NCI-H460 (cell line): ENCODE results near the gene COL4A1. TPM values are rescaled to one million over a fixed set of nuclear protein-coding genes. Genes with fewer than 3 reads are reported as not detected.
"Not testable (repeated sequence)": the region's sequence is repeated elsewhere in the genome, so short reads cannot be mapped to it uniquely, and the experiment has no call there.

Experiments used
- DNase-seq: peaks from one replicate; pipeline ENCODE4 v3.0.0-alpha.2; 2016; ENCODE audit warnings: low read depth; ENCODE audit errors: extremely low read depth
- total RNA-seq: library from RNA; depleted of rRNA; stranded (reverse); fragments of >200 nt; shearing (Covaris generic); gene quantifications from 2 replicates; pipeline ENCODE4 v1.2.3, GENCODE V29; 2014

Gene COL4A1
- total RNA-seq, 1 experiment from 2014 or later, result 7.3 TPM

DNA sequence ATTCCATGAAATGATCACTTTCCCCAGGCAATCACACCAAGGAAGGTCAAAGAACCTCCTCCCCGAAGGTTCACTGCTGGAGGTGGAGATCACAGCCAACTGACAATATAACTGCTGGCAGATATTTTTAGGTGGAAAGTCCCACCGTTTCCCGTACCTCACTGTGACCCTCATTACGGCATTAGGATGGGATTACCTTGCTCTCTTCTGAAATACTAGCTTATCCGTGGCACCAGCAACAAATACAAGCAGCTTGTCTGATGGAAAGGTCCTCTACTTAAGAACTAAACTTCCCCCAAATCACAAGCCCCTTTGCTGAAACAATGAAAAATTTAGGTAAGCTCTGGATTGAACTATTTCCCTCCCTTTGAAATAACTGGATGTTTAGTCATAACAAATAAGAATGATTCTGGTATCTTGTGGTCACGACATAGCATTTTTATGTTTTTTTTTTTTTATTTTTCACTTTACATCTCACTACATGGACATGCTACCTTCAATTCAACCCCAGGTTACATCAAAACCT, 178.9 kb downstream of the COL4A1 start:
- no peak for DNase-seq

GRCh38 chr13:110126391-110126961, 180.5 kb downstream of the COL4A1 start:
- DNase-seq, result peak; percentile 37

DNA sequence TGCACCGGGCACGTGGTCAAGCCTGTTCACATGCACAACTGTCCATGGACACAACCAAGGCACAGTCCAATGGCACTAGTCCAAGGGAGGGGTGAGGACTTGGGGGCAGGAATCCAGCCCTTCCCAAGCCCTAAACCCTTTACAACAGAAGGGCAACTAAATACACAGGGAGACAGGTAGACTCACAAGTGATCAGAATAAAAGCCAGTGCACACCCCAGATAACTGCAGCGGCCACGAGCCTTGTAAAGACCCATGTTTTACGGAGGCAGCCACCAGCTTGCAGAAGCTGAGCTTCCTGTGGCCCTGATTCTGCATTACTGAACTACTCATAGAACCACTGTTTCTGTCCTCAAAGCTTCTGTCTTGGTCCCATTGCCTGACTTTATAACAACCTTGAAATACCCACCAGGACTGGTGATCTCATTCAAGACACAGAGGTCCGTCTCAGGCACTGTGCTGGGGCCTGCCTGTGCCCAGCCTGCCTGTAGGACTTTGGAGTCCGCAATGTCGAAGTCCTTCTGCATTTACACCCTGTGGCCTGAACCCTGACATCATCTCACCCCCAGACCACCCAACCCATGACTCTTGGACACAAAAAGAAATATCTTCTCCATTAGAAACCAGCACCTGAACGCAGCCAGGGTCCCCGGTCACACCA, 181.2 kb downstream of the COL4A1 start:
- DNase-seq, result no peak

DNA sequence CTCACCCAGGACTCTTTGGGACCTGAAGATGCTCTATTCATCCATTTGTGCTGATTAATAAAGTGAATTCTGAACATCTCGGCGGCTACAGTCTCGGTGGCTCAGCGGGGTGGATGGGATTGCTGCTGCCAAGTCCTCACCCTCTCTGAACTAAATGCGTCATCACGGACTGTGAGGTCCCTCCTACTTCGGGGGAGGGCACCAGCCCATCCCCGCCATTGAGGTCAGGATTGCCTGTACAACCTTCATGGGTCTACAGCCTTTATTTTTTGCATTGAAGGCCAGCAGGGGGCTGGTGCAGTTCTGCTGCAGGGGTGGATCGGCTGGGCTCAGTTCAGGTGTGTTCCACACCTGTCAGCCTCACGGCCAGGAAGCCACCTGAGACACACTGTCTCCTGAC, 181.8 kb downstream of the COL4A1 start:
- DNase-seq, result no peak

DNA sequence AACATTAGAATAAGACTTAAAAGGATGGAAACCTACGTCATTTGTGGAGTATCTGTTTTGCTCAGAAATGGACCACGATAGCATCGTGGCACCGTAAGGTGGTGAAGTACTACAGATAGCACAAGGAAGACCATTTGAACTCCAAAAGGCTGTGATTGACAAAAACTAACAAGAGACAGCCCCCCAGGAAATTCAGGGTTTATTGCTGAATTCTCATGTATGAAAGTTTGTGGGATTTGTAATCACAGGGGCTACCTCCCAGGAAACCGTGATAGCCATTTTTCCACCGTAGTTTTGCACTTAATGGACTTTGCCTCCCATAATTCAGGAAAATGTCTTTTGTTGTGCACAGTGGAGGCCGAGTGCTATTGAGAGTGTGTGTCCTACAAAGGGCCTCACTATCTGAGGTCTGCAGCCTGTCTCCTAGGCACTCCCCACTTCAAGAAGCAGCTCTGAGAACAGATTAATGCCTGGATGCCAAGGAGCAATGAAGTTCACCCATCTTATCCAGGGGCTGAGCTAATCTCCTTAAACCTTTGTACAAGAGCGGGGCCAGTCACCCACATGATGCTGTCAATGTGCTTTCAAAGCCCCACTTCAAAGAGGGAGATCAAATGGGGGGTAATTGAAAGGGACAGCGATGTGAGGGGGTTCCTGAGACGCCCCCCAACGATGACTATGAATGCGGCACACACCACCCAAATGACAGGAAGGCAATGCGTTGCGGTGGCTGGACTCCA, 182.6 kb downstream of the COL4A1 start:
- no peak for DNase-seq

DNA sequence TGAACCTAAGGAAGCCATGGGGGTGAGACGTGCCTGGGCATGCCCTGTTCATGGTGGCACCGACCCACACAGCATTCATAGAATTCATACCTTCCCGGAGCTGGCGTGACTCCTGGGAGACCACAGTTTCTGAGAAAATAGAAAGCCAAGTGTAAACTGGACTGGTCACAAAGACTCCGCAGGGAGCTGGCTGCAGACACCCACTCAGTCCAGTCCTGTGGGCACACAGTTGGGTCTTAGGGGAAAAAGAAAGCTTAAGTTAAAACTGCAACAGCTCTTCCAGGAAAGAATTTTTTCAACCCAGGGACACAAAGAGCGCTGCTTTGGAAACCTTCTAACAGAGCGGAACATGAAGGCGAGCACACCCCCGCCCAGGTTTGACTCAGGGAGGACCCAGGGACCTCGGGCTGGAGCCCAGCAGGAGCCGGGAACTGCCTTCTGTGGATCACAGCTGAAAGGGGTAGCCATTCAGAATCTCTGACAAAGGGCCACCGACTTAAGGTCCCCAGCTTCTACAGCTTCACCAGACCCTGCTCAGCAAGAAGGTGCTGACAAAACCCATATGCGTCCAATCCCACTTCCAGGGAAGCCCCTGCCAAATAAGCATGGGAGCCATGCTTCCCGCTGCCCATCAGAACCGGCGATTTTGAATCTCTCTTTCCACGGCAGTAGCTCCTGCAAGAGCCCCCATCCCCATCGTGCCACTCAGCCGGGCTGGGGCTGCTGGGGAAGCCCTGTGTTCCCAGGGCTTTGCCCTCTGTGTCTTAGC, 183.7 kb downstream of the COL4A1 start:
- DNase-seq, result no peak

- DNase-seq, result no peak
Measured at GRCh38 chr13:110121422-110122083, 185.4 kb downstream of the COL4A1 start.

DNA sequence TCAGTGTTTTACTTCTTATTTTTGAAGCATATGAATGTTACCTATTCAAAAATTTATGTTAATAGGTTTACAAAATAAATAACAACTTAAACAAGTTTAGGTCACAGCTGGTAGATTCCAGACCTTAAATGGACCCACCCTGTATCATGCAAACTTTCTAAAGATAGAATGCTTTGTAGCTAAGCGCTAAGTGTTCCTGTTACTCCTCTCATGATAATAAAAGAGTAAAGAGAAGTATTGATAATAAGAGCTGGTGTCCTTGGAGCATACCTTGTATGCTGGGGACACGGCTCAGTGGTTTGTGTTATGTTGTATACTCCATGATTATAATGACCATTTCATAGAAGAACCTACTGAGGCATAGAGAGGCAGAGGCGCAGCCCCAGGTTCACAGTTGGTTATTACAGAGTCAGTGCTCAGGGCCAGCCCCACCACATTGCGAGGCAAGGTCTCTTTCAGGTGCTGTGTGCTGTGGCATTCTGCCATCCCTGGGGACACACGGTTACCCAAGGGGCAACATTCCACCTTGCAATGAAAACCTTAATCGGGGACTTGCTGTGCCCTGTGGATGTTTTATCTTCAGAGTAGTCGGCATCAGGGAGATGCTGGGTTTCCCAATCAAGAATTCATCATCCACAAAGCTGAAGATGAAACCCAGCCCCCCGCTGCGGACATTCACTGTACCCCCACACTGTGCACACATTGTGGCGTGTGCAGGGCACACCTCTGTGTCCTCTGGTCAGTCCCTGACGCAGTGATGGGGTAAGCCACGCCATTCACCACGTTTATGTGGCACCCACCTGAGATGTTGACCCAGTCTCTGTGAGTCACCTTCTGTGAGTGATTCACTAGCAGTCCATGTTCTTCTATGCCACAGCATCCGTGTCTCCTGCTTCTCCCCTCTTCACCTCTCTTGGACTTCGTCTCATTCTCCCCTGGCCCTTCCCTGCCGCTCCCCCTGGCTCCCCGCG, 186.7 kb downstream of the COL4A1 start:
- DNase-seq, result peak; percentile 36

- DNase-seq, result no peak
Measured at GRCh38 chr13:110118106-110118505, 188.9 kb downstream of the COL4A1 start.

DNA sequence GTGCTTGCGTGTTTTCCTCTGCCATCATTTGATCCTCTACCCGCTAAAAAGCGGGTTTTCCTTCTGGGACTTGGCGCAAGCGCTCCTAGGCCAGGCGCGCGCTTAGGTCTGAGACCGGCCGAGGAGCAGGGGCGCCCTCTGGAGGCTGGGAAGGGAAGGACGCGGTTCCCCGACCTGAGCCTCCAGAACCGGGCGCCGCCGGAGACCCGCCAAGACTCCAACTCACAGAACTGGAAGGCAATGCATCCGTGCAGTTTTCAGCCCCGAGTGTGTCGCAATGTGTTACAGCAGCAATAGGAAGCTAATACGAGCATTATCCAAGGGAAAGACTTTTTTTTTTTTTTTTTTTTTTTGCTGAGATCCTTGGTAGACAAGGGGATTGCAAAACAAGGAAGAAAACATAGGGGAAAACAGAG, 190.9 kb downstream of the COL4A1 start:
- peak; percentile 54 for DNase-seq

DNA sequence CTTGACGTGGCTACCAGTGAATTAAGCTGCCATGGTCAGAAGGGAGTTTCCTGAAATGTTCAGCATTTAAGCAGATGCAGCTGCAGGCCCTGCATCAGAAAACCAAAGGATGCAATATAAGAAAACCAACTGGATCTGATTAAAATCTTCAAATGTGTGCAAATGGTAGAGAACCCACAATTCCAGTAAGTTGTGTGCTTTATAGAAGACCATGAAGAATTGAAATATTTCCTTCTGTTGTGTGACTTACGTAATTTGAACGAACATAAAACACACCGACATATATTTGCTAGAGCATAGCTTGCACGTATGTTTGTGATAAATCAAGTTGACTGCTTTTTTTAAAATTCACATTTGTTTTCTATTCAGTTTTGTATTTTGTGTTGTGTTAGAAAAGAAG, 191.4 kb downstream of the COL4A1 start:
- no peak for DNase-seq

GRCh38 chr13:110114316-110114715, 192.6 kb downstream of the COL4A1 start:
- DNase-seq, result no peak

GRCh38 chr13:110113284-110113764, 193.6 kb downstream of the COL4A1 start:
- DNase-seq, result no peak

DNA sequence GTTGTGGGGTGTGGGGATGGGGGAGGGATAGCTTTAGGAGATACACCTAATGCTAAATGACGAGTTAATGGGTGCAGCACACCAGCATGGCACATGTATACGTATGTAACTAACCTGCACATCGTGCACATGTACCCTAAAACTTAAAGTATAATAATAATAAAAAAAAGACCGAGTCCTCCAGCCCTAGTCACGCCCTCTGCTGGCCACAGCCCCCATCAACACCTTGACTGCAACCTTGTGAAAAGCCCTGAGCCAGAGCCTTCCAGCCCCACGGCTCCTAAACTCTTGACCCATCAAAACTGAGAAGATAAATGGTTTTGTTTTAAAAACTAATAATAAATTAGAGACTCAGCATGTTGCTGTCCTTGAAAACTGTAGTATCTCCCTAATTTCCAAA, 194.6 kb downstream of the COL4A1 start:
- not testable (repeated sequence) for DNase-seq

GRCh38 chr13:110110783-110111182, 196.2 kb downstream of the COL4A1 start:
- DNase-seq, result no peak

DNA sequence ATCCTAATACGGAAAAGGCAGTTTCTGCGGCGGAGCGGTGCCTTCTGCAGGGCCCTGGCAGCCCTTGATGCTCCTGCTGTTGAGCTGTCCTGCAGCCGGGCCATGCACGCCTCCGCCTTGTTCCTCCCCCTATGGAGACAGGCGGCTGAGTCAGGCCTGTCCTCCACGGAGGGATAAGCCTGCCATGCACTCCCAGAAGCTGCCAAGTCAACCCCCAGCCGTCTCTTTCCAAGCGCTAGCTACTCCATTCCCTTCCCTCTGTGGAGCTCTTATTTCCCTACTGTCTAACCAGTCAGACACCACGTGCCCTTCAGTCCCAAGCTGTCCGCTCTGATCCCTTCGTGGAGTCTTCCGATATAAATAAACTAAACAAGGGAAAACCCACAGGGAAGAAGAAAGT, 197.0 kb downstream of the COL4A1 start:
- DNase-seq, result no peak

DNA sequence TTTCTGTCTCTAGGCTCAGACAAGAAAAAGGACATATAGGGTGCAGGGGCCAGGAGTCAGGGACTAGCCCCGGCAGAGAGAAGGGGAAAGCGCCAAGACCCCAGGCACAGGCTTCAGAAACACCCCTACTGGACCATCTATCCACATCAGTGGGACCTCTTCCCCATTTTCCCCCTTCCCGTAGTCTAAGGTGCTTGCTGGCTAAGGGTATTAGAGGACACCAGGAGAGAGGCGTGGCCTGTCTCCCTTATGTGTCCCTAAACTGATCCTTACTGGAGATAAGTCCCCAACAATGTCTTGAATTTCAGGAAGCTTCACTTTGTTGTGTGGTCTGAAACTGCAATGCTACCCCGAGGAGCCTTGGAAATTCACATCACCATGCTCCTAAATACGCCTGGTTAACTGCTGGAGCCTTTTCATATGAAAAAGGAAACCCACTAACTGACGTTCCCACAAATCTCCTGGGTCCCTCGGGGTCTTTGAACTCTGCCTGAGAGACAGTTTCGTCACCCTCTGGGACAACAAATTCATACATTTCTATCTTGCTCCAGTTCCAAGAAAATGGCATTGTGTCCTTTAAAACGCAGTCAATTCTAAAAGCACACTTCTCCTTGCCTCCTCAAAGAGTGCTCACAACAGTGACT, 197.7 kb downstream of the COL4A1 start:
- no peak for DNase-seq

GRCh38 chr13:110108348-110109139, 198.4 kb downstream of the COL4A1 start:
- peak; percentile 68 for DNase-seq
